NCI-H1694 treated with DMSO at 0.1 percent for 48 hours (cell line): ENCODE results near the gene LNX1.
"Not testable (repeated sequence)": the region's sequence is repeated elsewhere in the genome, so short reads cannot be mapped to it uniquely, and the experiment has no call there.

Experiments used
- DNase-seq: peaks from one replicate; lab custom pipeline; 2025; lab: John Stamatoyannopoulos, UW

LNX1 gene

DNA sequence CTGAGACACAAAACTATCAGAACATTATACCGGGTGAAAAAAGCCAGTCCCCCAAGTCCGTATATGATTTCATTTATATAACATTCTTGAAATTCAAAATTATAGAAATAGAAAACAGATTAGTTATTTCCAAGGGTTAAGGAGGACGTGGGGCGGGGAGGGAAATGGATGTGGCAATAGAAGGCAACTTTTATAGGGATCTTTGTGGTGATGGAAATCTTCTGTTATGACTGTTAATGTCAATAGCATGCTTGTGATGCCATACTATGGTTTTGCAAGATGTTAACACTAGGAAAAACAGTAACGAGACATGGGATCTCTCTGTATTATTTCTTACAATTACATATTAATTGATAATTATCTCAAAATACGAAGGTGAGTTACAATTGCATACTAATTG is 96.4 kb downstream of the LNX1 start:
- no peak for DNase-seq

DNA sequence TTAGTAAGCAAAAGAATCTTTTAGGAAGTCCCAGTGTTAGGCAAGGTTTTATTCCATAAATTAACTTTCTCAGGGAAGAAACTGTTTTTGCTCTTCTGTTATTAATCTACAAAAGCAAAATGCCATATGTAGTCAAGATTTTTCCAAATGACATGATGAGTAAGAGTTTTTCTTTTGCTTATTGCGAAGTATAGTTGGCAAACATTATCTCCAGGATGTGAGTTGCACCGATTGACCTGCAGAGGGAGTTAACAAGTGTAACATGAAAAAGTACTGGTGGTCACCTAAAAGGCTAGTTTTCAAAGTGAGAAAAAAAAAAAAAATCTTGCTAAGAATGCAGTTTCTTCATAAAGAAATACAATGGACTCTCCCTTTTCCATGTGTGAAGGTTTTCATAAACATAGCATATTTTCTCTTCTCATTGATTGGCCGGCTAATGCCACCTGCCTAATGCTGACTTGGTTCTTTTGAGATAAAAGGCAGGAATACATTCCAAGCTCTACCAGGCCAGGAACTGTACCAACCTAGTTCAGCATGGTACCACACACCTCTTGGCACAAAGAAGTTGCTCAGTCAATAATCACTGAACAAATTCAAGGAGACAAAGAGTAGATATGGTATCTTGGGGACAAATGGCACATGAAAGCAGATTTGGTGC is 100.2 kb downstream of the LNX1 start:
- DNase-seq, result peak; percentile 9

- no peak for DNase-seq
These were observed 100.9 kb downstream of the LNX1 start for GRCh38 chr4:53490161-53490956.

DNA sequence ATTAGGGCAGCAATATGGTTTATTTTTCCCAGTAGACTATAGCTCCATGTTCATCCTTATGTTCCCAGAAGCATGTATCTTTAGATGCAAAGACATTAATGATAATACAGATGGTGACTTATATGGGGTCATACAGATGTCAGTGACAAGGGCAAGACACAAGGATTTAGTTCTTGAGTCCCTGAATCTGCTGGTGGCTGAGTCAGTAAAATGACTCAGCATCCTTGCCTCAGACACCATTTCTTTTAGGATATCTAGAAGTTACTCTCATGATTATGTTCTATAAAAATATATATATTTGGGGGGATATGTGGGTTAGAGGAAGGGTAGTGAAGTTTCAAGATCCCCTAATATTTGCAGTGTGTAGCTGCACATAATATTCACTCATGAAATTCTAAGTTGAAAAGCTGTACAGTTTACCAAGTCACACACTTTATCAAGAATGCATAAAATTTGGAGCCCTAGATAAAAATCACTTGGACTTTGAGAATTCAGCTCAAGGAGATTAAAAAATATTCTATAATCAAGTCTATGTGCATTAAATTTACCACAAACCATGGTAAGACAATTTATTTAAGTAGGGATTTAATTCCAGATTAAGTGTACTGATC is 101.9 kb downstream of the LNX1 start:
- DNase-seq, result no peak

DNA sequence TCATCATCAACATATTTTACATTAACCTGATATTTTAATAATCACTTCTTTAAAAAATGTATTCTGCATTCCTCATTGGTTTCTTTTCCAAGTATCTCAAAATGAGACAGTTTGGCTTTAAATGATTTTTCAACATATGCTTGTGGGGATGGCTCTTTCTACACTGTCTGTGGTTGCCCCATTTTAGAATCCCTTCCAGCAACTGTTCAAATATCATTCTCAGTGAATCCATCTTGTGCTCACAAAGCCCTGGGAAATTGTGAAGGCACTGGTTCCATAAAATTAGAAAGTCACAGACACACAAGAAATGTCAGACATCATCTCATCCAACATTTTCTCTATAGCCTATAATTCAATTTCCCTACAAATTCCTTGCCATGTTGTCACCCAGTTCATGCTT is 103.5 kb downstream of the LNX1 start:
- DNase-seq, result no peak

DNA sequence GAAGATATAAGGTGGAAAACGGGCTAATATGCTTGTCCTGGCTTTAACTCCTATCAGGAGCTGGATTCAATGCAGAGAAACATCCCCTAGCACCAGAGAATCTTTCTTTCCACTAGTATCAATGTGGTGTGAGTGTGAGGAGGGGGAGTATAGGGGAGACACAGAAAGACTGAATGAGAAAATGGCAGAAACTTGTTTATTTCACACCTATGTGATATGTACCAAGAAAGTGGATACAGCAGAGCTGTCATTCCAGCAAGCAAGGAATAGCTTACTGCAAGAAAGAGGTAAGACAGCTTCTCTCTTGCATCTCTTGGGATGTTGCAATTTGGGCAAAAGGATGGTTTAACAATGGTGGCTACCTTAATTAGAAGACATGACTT is 105.6 kb downstream of the LNX1 start:
- DNase-seq, result no peak

GRCh38 chr4:53484911-53485657 is 106.2 kb downstream of the LNX1 start:
- DNase-seq, result no peak

GRCh38 chr4:53483250-53483649 is 108.0 kb downstream of the LNX1 start:
- no peak for DNase-seq

GRCh38 chr4:53481586-53481985 is 109.7 kb downstream of the LNX1 start:
- no peak for DNase-seq

DNA sequence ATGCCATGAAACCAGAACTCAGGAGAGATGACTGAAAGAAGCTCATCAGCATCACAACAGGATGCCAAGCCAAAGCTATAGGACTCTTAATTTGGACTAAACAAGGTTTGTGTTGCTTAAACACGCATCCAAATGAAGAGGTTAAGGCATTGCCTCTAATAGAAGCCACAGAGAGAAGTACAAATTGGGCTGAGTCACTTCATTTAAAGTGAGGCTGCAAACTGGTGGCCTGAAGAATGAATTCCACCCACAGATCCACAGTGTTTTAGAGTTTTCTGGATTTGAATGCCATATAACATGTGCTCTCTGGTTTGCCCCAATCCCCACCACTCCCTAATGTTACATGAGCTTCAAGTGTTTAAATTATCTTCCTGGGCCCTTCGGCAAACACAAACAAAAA is 110.4 kb downstream of the LNX1 start:
- no peak for DNase-seq

- no peak for DNase-seq
These were observed 111.4 kb downstream of the LNX1 start for GRCh38 chr4:53479736-53480525.

DNA sequence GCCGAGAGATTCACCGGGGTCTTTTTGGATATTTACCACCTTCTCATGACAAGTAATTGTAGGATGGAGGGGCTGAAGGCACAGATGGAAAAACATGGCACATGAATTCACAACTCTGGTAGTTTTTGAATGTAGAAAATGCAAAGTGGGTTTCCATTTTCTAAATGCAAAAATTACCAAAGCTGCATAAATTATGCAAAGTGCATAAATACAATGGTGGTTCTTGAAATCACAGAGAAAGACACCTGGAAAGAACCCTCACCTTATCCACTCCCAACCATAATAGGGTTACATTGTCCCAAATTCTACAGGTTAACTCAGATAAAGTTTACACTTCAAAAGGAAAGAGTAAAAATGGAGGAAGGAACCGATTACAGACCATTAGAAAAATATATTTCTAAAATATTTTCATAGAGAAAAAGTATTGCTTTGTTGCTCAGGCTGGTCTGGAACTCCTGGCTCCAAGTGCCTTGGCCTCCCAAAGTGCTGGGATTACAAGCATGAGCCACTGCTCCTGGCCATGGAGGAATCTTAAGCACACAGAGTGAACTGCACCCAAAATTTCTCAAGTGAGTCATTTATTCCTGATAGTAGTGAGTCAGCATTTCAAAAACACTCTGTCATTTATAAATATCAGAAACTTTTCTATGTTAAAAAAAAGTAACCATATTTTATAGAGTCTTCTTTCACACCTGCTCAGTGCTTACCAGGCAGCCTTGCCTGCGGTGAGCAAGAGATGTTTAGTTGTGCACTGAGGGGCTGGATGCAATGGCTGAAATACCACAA is 112.4 kb downstream of the LNX1 start:
- DNase-seq, result no peak

- DNase-seq, result no peak
These were observed 113.7 kb downstream of the LNX1 start for GRCh38 chr4:53477636-53478035.

GRCh38 chr4:53477038-53477565 is 114.2 kb downstream of the LNX1 start:
- no peak for DNase-seq

GRCh38 chr4:53476232-53477037 is 114.9 kb downstream of the LNX1 start:
- DNase-seq, result no peak

DNA sequence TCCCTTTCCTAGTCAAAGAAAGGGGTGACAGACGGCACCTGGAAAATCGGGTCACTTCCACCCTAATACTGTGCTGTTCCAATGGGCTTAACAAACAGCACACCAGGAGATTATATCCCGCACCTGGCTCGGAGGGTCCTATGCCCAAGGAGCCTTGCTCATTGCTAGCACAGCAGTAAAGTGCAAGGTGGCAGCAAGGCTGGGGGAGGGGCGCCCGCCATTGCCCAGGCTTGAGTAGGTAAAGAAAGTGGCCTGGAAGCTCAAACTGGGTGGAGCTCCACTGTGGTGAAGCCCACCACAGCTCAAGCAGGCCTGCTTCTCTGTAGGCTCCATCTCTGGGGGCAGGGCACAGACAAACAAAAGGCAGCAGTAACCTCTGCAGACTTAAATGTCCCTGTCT is 124.7 kb downstream of the LNX1 start:
- not testable (repeated sequence) for DNase-seq

DNA sequence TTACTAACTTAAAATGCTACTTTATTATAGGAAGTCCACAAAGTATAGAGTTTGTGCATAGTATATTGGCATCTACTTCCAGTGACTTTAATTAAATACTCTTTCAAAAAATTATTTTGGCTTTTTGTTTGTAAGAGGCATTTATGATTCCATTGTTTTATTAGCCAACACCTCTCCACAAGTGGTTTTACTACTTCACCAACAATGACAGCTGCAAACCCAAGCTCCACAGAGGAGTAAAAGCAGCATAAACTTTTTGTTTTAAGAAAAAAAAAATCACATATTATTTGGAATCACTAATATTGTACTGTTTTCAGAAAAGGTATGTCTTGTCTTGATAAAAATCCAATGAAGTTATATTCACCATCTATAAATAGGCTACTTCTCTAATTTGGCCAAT is 125.4 kb downstream of the LNX1 start:
- no peak for DNase-seq

- no peak for DNase-seq
These were observed 126.0 kb downstream of the LNX1 start for GRCh38 chr4:53465281-53465680.

- no peak for DNase-seq
These were observed 127.9 kb downstream of the LNX1 start for GRCh38 chr4:53463340-53463739.

GRCh38 chr4:53461244-53461643 is 130.0 kb downstream of the LNX1 start:
- no peak for DNase-seq
